K562 (cell line): ENCODE measurements around the gene APBA2. TPM values are rescaled to one million over a fixed set of nuclear protein-coding genes. Genes with fewer than 3 reads are reported as not detected.

Experiments used
- ESRRA ChIP-seq: fragments of 450-650 bp; IDR thresholded peaks from 2 replicates; pipeline ENCODE4 v1.6.1; 2014; ENCODE audit warnings: low read depth, mild to moderate bottlenecking, moderate library complexity, borderline replicate concordance
- NFE2L1 ChIP-seq: fragments of 450-650 bp; IDR thresholded peaks from 2 replicates; pipeline ENCODE4 v1.6.1; 2016; ENCODE audit warnings: missing genetic modification characterization, low read depth, mild to moderate bottlenecking, missing compliant biosample characterization, moderate library complexity, borderline replicate concordance
- RBM39 ChIP-seq: fragments of 200-400 bp; formaldehyde crosslinking; optimal IDR thresholded peaks from 2 replicates; pipeline ENCODE3; 2018; ENCODE audit warnings: low read depth, low read length
- ZNF232 ChIP-seq: sonication (generic); formaldehyde crosslinking; IDR thresholded peaks from 2 replicates; pipeline ENCODE4 v1.8.0; 2022; ENCODE audit warnings: mild to moderate bottlenecking, missing genetic modification reagents
- ZNF583 ChIP-seq: fragments of 250-450 bp; sonication (Bioruptor Pico); IDR thresholded peaks from 2 replicates; pipeline ENCODE4 v1.4.0; 2020
- polyA plus RNA-seq, 8 experiments: library from polyadenylated mRNA; depleted of rRNA in 4 of 8; stranded (reverse) in 5 of 8; unstranded in 3 of 8; fragments of >200 nt; fragmentation: Nextera tagmentation in 2 of 8; fragmentation: Illumina TruSeq in 1 of 8; extraction: Ambion mirVana in 2 of 8; extraction: Trizol in 1 of 8; gene quantifications; 2 replicates each; pipeline versions ENCODE4 v1.2.1 to v1.2.3, GENCODE V29; 2011 to 2014; ENCODE audit warnings: inconsistent platforms in 1 of 8, missing spikeins in 1 of 8
- total RNA-seq, 7 experiments: library from RNA; depleted of rRNA in 6 of 7; stranded (reverse); fragments of >200 nt in 6 of 7; fragmentation: Illumina TruSeq in 2 of 7; extraction: Trizol in 2 of 7; gene quantifications; 2 replicates each; pipeline versions ENCODE4 v1.2.1 to v1.2.3, GENCODE V29; 2011 to 2021; ENCODE audit warnings: low replicate concordance in 1 of 7
- TF ChIP-seq, protein P1 (sequence below), 2 experiments: IDR thresholded peaks; 2 replicates each; pipeline ENCODE4 v1.6.1; 2011; ENCODE audit warnings: borderline replicate concordance in 1 of 2, control low read depth in 1 of 2, low read depth in 1 of 2, low read length in 1 of 2, mild to moderate bottlenecking in 1 of 2, mixed read lengths in 1 of 2, moderate library complexity in 1 of 2; ENCODE audit not compliant: insufficient read depth in 1 of 2, insufficient read length in 1 of 2, poor library complexity in 1 of 2, severe bottlenecking in 1 of 2; ENCODE audit errors: extremely low read depth in 1 of 2
- TF ChIP-seq, protein P2 (sequence below): fragments of 450-650 bp; IDR thresholded peaks from 2 replicates; pipeline ENCODE4 v1.6.1; 2017; ENCODE audit warnings: antibody characterized with exemption, mild to moderate bottlenecking
- TF ChIP-seq, protein P3 (sequence below): sonication (generic); formaldehyde crosslinking; IDR thresholded peaks from 2 replicates; pipeline ENCODE4 v1.8.0; 2022; ENCODE audit warnings: mild to moderate bottlenecking, low read depth, missing genetic modification reagents

APBA2 gene
- total and polyA plus RNA-seq, 9 of the 15 experiments (the other 6 are each of a cell fraction or from before 2014, with no cell fraction given), result 0.24 to 40.9 (median 25.2) TPM

DNA sequence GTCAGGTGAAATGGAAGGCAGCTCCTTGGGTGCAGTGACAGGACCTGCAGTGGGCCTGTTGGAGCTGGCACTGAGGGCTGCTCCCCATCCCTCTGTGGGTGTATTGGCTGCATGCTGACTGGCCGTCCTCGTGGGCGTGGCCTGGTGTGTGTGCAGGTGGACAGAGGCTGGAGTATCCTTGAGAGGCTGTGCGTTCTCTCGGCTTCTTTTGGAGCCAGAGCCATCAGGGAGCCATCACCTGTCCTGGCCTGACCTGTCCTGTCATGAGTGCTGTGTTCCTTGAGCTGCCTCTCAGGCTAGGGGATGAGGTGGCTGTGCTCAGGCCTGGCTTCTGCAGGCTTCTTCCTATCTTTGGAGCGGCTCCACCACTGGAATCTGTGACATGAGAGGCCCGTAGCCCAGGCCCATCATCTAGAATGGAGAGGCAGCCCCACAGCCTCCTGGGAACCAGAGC is 61.5 kb downstream of the APBA2 start (continued):
- TF ChIP-seq, protein P1, sequence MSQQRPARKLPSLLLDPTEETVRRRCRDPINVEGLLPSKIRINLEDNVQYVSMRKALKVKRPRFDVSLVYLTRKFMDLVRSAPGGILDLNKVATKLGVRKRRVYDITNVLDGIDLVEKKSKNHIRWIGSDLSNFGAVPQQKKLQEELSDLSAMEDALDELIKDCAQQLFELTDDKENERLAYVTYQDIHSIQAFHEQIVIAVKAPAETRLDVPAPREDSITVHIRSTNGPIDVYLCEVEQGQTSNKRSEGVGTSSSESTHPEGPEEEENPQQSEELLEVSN (IDR thresholded peaks at IDR 0.05; ENCODE audit: borderline replicate concordance in 1 of 2, extremely low read depth in 1 of 2, insufficient read depth in 1 of 2, insufficient read length in 1 of 2, low read depth in 1 of 2, low read length in 1 of 2, poor library complexity in 1 of 2, severe bottlenecking in 1 of 2), result no peak
- no peak for TF ChIP-seq ZNF583 (CRISPR knock-in tag)
- TF ChIP-seq, protein P2, sequence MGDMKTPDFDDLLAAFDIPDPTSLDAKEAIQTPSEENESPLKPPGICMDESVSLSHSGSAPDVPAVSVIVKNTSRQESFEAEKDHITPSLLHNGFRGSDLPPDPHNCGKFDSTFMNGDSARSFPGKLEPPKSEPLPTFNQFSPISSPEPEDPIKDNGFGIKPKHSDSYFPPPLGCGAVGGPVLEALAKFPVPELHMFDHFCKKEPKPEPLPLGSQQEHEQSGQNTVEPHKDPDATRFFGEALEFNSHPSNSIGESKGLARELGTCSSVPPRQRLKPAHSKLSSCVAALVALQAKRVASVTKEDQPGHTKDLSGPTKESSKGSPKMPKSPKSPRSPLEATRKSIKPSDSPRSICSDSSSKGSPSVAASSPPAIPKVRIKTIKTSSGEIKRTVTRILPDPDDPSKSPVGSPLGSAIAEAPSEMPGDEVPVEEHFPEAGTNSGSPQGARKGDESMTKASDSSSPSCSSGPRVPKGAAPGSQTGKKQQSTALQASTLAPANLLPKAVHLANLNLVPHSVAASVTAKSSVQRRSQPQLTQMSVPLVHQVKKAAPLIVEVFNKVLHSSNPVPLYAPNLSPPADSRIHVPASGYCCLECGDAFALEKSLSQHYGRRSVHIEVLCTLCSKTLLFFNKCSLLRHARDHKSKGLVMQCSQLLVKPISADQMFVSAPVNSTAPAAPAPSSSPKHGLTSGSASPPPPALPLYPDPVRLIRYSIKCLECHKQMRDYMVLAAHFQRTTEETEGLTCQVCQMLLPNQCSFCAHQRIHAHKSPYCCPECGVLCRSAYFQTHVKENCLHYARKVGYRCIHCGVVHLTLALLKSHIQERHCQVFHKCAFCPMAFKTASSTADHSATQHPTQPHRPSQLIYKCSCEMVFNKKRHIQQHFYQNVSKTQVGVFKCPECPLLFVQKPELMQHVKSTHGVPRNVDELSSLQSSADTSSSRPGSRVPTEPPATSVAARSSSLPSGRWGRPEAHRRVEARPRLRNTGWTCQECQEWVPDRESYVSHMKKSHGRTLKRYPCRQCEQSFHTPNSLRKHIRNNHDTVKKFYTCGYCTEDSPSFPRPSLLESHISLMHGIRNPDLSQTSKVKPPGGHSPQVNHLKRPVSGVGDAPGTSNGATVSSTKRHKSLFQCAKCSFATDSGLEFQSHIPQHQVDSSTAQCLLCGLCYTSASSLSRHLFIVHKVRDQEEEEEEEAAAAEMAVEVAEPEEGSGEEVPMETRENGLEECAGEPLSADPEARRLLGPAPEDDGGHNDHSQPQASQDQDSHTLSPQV, result no peak
- no peak for TF ChIP-seq ESRRA
- TF ChIP-seq RBM39, result no peak
- no peak for TF ChIP-seq NFE2L1
- TF ChIP-seq, protein P3, sequence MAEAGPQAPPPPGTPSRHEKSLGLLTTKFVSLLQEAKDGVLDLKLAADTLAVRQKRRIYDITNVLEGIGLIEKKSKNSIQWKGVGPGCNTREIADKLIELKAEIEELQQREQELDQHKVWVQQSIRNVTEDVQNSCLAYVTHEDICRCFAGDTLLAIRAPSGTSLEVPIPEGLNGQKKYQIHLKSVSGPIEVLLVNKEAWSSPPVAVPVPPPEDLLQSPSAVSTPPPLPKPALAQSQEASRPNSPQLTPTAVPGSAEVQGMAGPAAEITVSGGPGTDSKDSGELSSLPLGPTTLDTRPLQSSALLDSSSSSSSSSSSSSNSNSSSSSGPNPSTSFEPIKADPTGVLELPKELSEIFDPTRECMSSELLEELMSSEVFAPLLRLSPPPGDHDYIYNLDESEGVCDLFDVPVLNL (CRISPR knock-in tag), result no peak
- no peak for TF ChIP-seq ZNF232
- TF ChIP-seq, all 486 proteins: peak for 0
